Measurements from ENCODE around the gene HPS4.
"Not testable (repeated sequence)": the region's sequence is repeated elsewhere in the genome, so short reads cannot be mapped to it uniquely, and the experiment has no call there.

Gene HPS4

GRCh38 chr22:26408562-26409220 lies 74.9 kb downstream of the HPS4 start:
- not testable (repeated sequence) for DNase-seq

DNA sequence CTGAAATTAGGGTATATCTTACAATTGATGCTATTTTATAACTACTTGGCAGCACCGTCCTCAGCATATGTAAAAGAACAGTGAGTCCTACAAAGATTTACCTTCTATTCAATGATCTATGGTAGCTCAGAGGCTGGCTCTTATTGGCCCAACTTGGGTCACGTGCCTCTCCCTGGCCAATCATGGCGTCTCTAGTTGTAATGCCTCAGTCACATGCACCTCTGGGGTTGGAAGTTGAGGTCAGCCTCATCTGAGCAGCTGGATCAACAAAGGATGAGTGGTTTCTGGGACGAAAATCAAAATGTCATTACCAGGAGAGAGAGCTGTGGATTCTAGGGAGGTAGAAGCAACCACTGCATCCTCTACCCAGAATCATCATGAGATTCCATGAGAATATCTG lies 77.5 kb downstream of the HPS4 start:
- DNase-seq: peak in 2 of 3 experiments; percentile 1 to 13

DNA sequence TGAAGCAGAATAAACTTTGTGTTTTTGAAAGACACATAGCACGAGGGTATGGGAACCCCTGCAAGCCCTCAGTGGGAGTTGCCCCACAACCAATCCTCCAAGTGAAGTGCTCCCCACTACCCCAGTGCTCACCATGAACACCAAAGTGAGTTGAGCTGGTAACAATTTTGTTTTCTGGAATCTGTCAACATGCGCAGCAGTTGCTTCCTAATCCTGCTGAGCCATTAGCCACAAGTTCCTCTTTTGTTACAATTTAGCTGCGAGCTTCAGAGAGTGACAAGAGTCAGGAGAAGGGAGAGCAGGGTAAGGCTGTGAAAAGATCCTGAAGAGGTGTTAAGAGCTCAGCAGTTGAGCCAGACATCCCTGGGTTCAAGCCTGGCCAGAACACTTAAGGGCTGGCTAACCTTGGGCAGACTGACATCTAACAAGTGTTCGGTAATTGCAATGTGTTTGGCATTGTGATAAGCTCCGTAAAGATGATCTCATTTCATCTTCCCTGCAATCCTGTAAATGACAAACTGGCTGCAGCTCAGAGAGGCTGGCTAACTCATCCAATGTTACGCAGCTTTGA lies 78.6 kb downstream of the HPS4 start:
- no peak for DNase-seq

DNA sequence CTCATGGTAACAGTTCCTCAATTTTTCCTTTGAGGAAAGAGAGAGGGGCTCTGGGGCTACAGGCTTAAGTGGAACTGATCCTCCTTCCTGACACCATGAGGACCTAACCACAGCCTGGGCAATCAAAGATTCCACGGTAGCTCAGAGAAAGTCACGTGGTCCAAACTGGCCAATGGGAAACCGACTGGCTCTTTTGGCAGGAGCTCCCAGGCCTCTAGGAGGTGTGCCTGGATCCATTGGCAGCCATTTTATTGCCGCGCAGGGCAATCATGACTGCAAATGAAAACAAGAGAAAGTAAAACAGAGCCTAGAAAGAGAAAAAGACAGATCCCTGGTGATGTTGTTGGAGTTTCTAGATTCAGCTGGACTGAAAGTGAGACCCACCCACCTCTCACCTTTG lies 81.9 kb downstream of the HPS4 start:
- no peak for DNase-seq

Data from NCI-H1417 (cell line).